PFSK-1 (cell line): ENCODE measurements around the gene EWSR1.

Experiments used
- FOXP2 ChIP-seq: optimal IDR thresholded peaks from 2 replicates; pipeline ENCODE3; 2011; ENCODE audit warnings: borderline replicate concordance, control low read depth, inconsistent platforms; ENCODE audit not compliant: insufficient read depth; ENCODE audit errors: extremely low read length, extremely low read depth
- POLR2AphosphoS5 ChIP-seq: IDR thresholded peaks from 2 replicates; pipeline ENCODE4 v1.6.1; 2012; ENCODE audit warnings: low read depth, mild to moderate bottlenecking, control low read depth, low read length, moderate library complexity
- SIN3A ChIP-seq: IDR thresholded peaks from 2 replicates; pipeline ENCODE4 v1.6.1; 2012; ENCODE audit warnings: mild to moderate bottlenecking, low read length, moderate library complexity, borderline replicate concordance; ENCODE audit not compliant: insufficient read depth
- TAF1 ChIP-seq: IDR thresholded peaks from 2 replicates; pipeline ENCODE4 v1.6.1; 2012; ENCODE audit warnings: low read length, control low read depth, borderline replicate concordance; ENCODE audit not compliant: insufficient read depth
- TF ChIP-seq, protein P1 (sequence below), 2 experiments: IDR thresholded peaks; 2 replicates each; pipeline versions ENCODE4 v1.6.1 to v1.8.0; 2011 to 2012; ENCODE audit warnings: low read depth in 2 of 2, low read length in 2 of 2, control low read depth in 1 of 2, inconsistent platforms in 1 of 2, mild to moderate bottlenecking in 1 of 2, moderate library complexity in 1 of 2; ENCODE audit not compliant: insufficient read depth in 1 of 2

EWSR1 gene

DNA sequence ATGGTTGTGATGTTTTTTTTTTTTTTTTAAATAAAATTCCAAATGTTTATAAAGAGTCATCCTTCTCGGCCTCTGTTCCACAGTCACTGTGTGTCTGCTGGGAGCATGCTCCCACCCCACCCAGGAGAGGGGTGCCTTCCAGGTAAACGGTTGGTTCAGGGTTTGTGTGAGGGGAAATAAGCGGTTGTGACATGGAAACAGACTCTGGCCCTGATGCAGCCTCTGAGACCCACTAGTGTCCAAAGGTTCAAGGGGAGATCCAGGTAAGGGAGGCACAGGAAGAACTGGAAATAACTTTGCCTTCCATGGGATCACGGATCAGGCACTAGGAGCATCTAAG lies 32.4 kb downstream of the EWSR1 start:
- TF ChIP-seq POLR2AphosphoS5 = peak; percentile 72; the same call in 1 of the 2 replicates
- TF ChIP-seq FOXP2 = no peak
- TF ChIP-seq TAF1 = no peak
- TF ChIP-seq SIN3A = no peak

DNA sequence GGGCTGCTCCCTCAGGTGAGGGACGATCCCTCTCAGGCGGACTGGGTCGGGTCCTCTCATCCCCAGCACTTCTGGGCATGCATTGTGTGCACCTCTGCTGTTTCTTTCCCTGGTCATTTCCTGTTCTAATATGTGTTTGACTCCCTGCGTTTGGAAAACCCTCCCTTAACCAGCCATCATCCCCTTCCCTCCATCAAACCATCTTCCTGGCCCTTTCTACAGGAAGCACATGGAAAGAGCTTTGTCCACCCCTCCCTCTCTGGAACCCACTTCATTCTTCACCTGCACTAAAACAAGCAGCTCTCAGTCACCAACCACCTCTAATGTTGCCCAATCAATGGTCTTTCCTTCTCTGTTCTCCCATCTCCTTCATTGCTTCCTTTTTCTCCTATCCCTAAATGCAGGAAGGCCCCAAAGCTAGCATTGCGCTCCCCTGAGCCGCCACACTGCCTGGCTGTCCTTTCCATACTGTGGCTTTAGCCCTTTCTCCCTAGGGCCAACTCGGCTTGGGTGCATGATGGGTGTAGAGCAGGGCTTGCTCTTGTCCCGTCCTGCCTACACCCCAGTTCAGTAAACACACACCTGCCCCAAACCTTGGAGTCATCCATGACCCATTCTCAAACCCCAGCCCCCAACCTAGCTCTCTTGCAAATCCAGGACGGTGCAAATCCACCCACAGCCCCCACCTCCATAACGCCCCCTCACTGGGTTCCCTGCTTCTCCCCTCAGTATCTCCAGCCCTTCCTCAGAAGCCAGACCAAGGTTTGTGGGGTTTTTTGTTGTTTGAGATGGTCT lies 32.9 kb downstream of the EWSR1 start:
- TF ChIP-seq POLR2AphosphoS5 = peak; percentile 69; the same call in 1 of the 2 replicates
- no peak for TF ChIP-seq FOXP2

DNA sequence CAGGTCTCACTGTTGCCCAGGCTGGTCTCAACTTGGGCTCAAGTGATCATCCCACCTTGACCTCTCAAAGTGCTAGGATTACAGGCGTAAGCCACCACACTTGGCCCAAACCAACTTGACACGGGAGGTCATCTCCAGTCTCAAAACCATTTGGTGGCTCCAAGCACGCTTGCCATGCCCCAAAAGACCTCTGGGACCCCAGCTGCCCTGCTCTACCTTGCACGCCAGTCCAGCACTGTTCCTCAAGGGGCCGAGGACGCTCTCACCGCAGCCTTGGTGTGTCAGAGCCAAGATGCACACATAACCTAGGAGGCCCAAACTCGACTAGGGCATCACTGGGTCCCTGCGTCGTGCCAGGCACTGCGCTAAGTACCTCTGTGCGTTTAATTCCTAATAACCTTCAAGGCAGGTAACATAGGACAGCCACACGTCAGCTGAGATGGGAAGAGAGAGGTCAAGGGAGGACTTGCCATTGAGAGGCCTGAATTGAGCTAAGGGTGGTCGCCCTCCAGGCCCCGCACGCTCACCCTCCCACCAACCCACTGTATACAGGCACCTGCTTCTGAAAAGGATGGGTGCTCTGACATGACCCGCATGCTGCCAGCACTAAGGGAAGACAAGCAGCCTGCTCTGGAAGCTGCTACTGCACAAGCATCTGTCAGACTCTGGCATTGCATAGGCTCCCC lies 33.8 kb downstream of the EWSR1 start:
- TF ChIP-seq SIN3A = no peak
- TF ChIP-seq TAF1 = no peak
- no peak for TF ChIP-seq POLR2AphosphoS5
- TF ChIP-seq FOXP2 = no peak

DNA sequence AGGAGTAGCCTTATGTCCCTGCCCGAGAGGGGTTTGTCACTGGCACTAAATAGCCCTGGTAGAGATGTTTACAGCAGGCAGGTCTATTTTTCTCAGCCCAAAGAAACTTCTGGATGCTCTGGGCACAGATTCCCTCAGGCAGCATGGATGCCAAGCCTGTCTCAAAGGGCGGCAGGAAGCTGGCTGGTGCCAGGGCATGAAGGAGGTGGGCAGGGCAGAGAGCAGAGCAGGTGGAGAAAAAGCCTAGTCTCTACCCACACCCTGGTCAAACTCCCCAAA lies 34.3 kb downstream of the EWSR1 start:
- no peak for TF ChIP-seq SIN3A
- no peak for TF ChIP-seq FOXP2

DNA sequence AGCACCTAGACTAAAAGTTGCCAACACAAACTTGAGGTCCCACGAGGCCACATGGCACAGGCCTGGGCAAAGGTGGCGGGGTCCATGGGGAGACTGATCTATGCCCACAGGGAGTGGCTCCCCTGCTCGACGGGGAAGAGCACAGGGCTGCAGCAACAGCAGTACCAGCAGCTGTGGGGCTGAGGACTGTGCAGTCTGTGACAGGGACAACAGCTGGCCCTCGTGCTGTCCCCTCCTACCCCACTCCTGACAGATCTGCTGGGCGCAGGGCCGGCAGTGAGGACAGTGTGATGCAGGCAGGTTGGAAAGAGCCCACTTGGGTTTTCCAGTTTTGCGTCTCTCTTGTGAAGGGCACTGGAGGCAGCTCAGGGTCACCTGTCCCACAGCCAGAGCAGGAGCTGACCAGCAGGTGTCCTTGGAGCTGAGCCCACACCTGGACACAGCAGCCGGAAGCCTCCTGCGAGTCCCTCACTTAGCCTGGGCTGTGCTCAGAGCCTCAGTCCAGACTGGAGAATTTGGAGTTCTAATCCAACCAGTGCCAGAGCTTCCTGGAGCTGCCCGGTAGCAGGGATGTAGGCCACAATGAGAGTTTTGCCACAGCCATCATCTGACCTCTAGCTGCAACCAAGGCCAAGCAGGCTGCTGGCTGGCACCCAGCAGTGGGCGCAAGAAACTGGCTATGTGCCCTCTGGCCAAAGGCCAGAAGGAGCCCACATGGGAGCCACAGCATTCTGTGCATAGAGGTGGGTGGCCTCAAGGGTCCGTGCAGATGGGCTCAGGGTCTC lies 34.8 kb downstream of the EWSR1 start:
- TF ChIP-seq FOXP2 (no peak), TAF1 (no peak), POLR2AphosphoS5 (no peak), SIN3A (no peak)
- TF ChIP-seq, protein P1, sequence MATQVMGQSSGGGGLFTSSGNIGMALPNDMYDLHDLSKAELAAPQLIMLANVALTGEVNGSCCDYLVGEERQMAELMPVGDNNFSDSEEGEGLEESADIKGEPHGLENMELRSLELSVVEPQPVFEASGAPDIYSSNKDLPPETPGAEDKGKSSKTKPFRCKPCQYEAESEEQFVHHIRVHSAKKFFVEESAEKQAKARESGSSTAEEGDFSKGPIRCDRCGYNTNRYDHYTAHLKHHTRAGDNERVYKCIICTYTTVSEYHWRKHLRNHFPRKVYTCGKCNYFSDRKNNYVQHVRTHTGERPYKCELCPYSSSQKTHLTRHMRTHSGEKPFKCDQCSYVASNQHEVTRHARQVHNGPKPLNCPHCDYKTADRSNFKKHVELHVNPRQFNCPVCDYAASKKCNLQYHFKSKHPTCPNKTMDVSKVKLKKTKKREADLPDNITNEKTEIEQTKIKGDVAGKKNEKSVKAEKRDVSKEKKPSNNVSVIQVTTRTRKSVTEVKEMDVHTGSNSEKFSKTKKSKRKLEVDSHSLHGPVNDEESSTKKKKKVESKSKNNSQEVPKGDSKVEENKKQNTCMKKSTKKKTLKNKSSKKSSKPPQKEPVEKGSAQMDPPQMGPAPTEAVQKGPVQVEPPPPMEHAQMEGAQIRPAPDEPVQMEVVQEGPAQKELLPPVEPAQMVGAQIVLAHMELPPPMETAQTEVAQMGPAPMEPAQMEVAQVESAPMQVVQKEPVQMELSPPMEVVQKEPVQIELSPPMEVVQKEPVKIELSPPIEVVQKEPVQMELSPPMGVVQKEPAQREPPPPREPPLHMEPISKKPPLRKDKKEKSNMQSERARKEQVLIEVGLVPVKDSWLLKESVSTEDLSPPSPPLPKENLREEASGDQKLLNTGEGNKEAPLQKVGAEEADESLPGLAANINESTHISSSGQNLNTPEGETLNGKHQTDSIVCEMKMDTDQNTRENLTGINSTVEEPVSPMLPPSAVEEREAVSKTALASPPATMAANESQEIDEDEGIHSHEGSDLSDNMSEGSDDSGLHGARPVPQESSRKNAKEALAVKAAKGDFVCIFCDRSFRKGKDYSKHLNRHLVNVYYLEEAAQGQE (IDR thresholded peaks at IDR 0.05; ENCODE audit: insufficient read depth in 1 of 2, low read depth in 2 of 2, low read length in 2 of 2) = no peak

DNA sequence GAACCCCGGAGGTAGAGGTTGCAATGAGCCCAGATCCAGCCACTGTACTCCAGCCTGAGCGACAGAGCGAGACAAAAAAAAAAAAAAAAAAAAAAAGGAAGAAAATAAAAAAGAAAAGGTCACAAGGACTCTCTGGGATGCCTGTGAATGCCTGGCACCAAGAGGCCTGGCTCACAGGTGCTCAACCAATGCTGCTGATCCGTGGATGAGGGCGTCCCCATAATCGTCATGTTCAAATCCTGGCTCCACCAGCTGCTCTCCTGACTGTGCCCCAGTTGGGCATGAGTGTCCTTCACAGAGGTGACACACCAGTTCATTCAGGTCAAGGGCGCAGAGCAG lies 37.7 kb downstream of the EWSR1 start:
- TF ChIP-seq TAF1 = no peak
- TF ChIP-seq, protein P1 (IDR thresholded peaks at IDR 0.05; ENCODE audit: insufficient read depth in 1 of 2, low read depth in 2 of 2, low read length in 2 of 2) = no peak
- no peak for TF ChIP-seq POLR2AphosphoS5
- no peak for TF ChIP-seq FOXP2

DNA sequence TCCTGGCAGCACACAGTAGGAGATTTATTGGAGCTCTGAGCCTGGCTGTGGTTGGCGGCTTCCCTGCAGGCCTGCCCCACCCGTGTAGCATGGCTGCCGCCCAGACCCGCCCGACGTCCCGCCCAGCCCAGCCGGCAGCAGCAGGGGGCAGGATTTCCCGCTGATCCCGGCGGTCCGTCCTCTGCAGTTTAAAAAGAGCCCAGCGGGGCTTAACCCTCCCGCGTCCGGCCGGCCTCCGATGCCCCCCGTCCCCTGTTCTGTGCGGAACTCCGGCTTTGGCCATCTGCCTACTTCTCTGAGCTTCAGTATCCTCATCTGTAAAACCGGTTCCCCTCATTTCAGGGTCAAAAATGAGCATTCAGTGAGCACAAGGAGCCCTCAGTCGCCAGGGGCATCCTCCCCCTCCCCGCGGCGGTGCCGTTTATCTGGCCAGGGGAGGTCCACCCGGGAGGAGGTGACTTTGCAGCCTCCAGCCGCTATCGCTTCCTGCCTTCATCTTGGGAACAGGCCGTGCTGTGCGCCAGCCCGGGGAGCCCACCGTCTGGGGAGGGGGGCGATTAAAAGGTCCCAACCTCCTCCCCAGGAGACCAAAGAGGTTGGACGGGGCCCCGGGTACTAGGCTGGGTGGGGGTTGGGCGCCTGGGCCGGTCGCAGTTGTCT lies 38.2 kb downstream of the EWSR1 start, which contains the start of gene GAS2L1:
Gene GAS2L1, plus strand, starts transcription at position 476 of the 660 bp plus-strand sequence. CDS start 1,456 bp downstream, outside the sequence.
- TF ChIP-seq, protein P1 (IDR thresholded peaks at IDR 0.05; ENCODE audit: insufficient read depth in 1 of 2, low read depth in 2 of 2, low read length in 2 of 2) = no peak
- TF ChIP-seq TAF1 = no peak
- TF ChIP-seq SIN3A = peak; percentile 60; the same call in 1 of the 2 replicates
- TF ChIP-seq FOXP2 = peak; percentile 47
- TF ChIP-seq POLR2AphosphoS5 = no peak
